Activated gamma-delta T cell treated with Interleukin-2 at 50 U/mL for 16 hours (primary cell): ENCODE measurements around the gene SIN3B.

Experiments
- DNase-seq: peaks from one replicate; pipeline ENCODE4 v3.0.0-alpha.2; 2020

The SIN3B gene

GRCh38 chr19:16891696-16892382, 62.6 kb downstream of the SIN3B start:
- DNase-seq, result no peak

GRCh38 chr19:16892436-16892835, 63.2 kb downstream of the SIN3B start:
- no peak for DNase-seq

GRCh38 chr19:16892868-16893685, 63.9 kb downstream of the SIN3B start:
- no peak for DNase-seq

- no peak for DNase-seq
These were observed 64.4 kb downstream of the SIN3B start for GRCh38 chr19:16893686-16893989.

GRCh38 chr19:16894080-16894479, 64.9 kb downstream of the SIN3B start:
- no peak for DNase-seq

- no peak for DNase-seq
These were observed 66.4 kb downstream of the SIN3B start for GRCh38 chr19:16895467-16896145.

GRCh38 chr19:16896146-16897028, 67.2 kb downstream of the SIN3B start:
- DNase-seq, result no peak

- DNase-seq, result peak; percentile 60
These were observed 68.0 kb downstream of the SIN3B start for GRCh38 chr19:16897029-16897855.

GRCh38 chr19:16897856-16898161, 68.6 kb downstream of the SIN3B start:
- DNase-seq, result no peak

GRCh38 chr19:16898361-16899015, 69.3 kb downstream of the SIN3B start:
- DNase-seq, result no peak

GRCh38 chr19:16899566-16900075, 70.4 kb downstream of the SIN3B start:
- no peak for DNase-seq

GRCh38 chr19:16901491-16902175, 72.4 kb downstream of the SIN3B start:
- no peak for DNase-seq

GRCh38 chr19:16902545-16902944, 73.3 kb downstream of the SIN3B start:
- no peak for DNase-seq

GRCh38 chr19:16903347-16903746, 74.1 kb downstream of the SIN3B start:
- no peak for DNase-seq

GRCh38 chr19:16904599-16904998, 75.4 kb downstream of the SIN3B start:
- no peak for DNase-seq

GRCh38 chr19:16908759-16909158, 79.6 kb downstream of the SIN3B start:
- DNase-seq, result no peak

- no peak for DNase-seq
These were observed 81.8 kb downstream of the SIN3B start for GRCh38 chr19:16911046-16911445.

- DNase-seq, result no peak
These were observed 83.6 kb downstream of the SIN3B start for GRCh38 chr19:16912780-16913179.

GRCh38 chr19:16914421-16914820, 85.2 kb downstream of the SIN3B start:
- no peak for DNase-seq

- DNase-seq, result no peak
These were observed 85.9 kb downstream of the SIN3B start for GRCh38 chr19:16915135-16915534.

- DNase-seq, result no peak
These were observed 86.5 kb downstream of the SIN3B start for GRCh38 chr19:16915734-16916133.
